Peyer's patch (tissue), 4 donors: ENCODE results near the gene STK25.

Experiments used
- CTCF ChIP-seq, 6 experiments: fragments of 450-650 bp in 4 of 6; fragments of 200-600 bp in 2 of 6; sonication (generic) in 1 of 6; IDR thresholded peaks; one replicate each; pipeline ENCODE4 v1.5.1; 2017 to 2019; ENCODE audit warnings: antibody characterized with exemption in 6 of 6, mild to moderate bottlenecking in 3 of 6, moderate library complexity in 1 of 6
- POLR2A ChIP-seq, 2 donors: fragments of 450-650 bp; IDR thresholded peaks; one replicate each; pipeline ENCODE4 v1.5.1; 2017; ENCODE audit warnings: antibody characterized with exemption in 2 of 2, mild to moderate bottlenecking in 2 of 2, moderate library complexity in 2 of 2

- TF ChIP-seq CTCF (IDR thresholded peaks at IDR 0.05) = no peak
- TF ChIP-seq POLR2A (IDR thresholded peaks at IDR 0.05) = no peak
Observed at GRCh38 chr2:241461693-241462677, 46.4 kb downstream of the STK25 start.
